ENCODE data around the gene MACC1. TPM values are rescaled to one million over a fixed set of nuclear protein-coding genes. Genes with fewer than 3 reads are reported as not detected.

The MACC1 gene, protein sequence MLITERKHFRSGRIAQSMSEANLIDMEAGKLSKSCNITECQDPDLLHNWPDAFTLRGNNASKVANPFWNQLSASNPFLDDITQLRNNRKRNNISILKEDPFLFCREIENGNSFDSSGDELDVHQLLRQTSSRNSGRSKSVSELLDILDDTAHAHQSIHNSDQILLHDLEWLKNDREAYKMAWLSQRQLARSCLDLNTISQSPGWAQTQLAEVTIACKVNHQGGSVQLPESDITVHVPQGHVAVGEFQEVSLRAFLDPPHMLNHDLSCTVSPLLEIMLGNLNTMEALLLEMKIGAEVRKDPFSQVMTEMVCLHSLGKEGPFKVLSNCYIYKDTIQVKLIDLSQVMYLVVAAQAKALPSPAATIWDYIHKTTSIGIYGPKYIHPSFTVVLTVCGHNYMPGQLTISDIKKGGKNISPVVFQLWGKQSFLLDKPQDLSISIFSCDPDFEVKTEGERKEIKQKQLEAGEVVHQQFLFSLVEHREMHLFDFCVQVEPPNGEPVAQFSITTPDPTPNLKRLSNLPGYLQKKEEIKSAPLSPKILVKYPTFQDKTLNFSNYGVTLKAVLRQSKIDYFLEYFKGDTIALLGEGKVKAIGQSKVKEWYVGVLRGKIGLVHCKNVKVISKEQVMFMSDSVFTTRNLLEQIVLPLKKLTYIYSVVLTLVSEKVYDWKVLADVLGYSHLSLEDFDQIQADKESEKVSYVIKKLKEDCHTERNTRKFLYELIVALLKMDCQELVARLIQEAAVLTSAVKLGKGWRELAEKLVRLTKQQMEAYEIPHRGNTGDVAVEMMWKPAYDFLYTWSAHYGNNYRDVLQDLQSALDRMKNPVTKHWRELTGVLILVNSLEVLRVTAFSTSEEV
- total RNA-seq (2022; extraction: Qiagen RNA extraction; ENCODE audit: low read depth), result not detected in 5 replicates

DNA sequence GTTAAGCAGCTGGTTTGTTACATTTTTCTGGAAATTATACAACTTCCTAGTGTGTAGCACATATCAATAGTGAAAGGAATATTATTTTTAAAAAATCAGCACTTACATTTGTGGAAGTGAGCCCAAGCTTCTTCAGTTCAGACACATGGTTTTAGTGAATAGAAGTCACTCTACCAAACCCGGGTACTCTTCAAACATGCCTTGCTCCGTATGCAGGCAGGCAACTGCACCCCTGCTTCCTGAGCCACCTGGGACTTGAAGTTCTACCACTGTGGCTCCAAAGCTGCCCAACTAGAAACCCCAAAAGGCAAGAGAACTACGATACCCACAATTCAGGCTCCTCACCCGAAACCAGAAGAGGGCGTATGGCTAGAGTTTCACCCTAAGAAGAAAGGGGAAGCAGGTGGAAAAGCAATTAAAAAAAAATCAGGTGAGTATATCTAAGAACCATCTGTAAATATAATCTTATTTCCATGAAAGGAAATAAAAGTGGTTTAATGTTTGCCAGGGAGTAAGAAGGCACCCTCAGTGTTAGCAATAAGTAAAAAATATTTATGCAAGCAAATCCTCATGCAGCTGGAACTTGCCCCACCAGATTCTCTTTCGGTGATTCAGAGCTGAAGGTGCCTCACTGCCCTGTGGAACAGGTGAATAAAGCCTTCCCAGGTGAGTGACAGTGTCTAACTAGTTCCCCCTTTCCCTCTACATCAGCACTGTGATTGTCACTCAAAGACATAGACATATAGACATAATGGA is at the start of gene MACC1:
Gene MACC1 (minus strand): TSS at position 192 of the 756 bp plus-strand sequence. CDS start 55,522 bp downstream, outside the sequence.

Other genes with a start within 250 kb of the MACC1 start
- 0.68 to 1.5 TPM (median 0.89 TPM) in 5 replicates for gene ITGB8, start 113.5 kb upstream of the MACC1 start, total RNA-seq (2022; extraction: Qiagen RNA extraction; ENCODE audit: low read depth)

Measured in A549 treated with ZK216348 at 1 μM for 4 hours (cell line).